Lower lobe of right lung (tissue), 2 donors: ENCODE measurements around the gene BHLHA15. TPM values are rescaled to one million over a fixed set of nuclear protein-coding genes. Genes with fewer than 3 reads are reported as not detected.
A peak's percentile ranks its signal among the peaks of the same experiment; 100 is the strongest.

Experiments
- ATAC-seq, 2 donors: fragments of 200-7000 bp; cut with Tn5 transposase; one replicate each; pipeline ENCODE4 v1.9.1; 2020 to 2022; ENCODE audit warnings: mild to moderate bottlenecking in 2 of 2, moderate library complexity in 2 of 2
- DNase-seq: peaks from one replicate; pipeline ENCODE4 v3.0.0-alpha.2; 2020
- H3K27ac ChIP-seq: fragments of 200-600 bp; one replicate; pipeline ENCODE4 v1.8.0; 2022
- H3K27me3 ChIP-seq: fragments of 200-600 bp; one replicate; pipeline ENCODE4 v1.8.0; 2022; ENCODE audit warnings: low read depth
- H3K36me3 ChIP-seq: fragments of 200-600 bp; one replicate; pipeline ENCODE4 v1.8.0; 2022; ENCODE audit warnings: mild to moderate bottlenecking
- H3K4me1 ChIP-seq: fragments of 200-600 bp; one replicate; pipeline ENCODE4 v1.8.0; 2022
- H3K4me3 ChIP-seq: fragments of 200-600 bp; one replicate; pipeline ENCODE4 v1.8.0; 2022; ENCODE audit warnings: mild to moderate bottlenecking
- H3K9me3 ChIP-seq: fragments of 200-600 bp; one replicate; pipeline ENCODE4 v1.8.0; 2022
- intact Hi-C: fragments of 100-400 bp; cut with DNase I; formaldehyde crosslinking; loops from one replicate; pipeline ENCODE4 v1.11.0; 2022
- total RNA-seq: library from RNA; stranded (reverse); fragmentation: NEBNext Ultra II Directional; extraction: Animal tissue kit (Norgen Biotek cat#: 25700); gene quantifications from one replicate; pipeline ENCODE4 v1.2.1, GENCODE V29; 2021
- TF ChIP-seq, protein P1 (sequence below): fragments of 200-600 bp; IDR thresholded peaks from one replicate; pipeline ENCODE4 v1.8.0; 2022; ENCODE audit warnings: antibody characterized with exemption, mild to moderate bottlenecking
- donor health status: DM: no; HTN: yes; CAD: no; lungs with severe emphysema.

BHLHA15 gene
- total RNA-seq, 1 donor from 2014 or later = 1.2 TPM

GRCh38 chr7:98209166-98209920, 1.9 kb upstream of the BHLHA15 start:
- Histone ChIP-seq H3K36me3 (peaks cover 29% of the 10 kb centered on the region), H3K27ac (no peak overlapping the region), H3K27me3 (no peaks in the 10 kb centered on the region), H3K4me1 (no peaks in the 10 kb centered on the region), H3K4me3 (no peak overlapping the region), H3K9me3 (no peaks in the 10 kb centered on the region)
- DNase-seq (no peak), ATAC-seq (no peak)
- TF ChIP-seq, protein P1, sequence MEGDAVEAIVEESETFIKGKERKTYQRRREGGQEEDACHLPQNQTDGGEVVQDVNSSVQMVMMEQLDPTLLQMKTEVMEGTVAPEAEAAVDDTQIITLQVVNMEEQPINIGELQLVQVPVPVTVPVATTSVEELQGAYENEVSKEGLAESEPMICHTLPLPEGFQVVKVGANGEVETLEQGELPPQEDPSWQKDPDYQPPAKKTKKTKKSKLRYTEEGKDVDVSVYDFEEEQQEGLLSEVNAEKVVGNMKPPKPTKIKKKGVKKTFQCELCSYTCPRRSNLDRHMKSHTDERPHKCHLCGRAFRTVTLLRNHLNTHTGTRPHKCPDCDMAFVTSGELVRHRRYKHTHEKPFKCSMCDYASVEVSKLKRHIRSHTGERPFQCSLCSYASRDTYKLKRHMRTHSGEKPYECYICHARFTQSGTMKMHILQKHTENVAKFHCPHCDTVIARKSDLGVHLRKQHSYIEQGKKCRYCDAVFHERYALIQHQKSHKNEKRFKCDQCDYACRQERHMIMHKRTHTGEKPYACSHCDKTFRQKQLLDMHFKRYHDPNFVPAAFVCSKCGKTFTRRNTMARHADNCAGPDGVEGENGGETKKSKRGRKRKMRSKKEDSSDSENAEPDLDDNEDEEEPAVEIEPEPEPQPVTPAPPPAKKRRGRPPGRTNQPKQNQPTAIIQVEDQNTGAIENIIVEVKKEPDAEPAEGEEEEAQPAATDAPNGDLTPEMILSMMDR = no peak
- intact Hi-C loops = no loop called here

DNA sequence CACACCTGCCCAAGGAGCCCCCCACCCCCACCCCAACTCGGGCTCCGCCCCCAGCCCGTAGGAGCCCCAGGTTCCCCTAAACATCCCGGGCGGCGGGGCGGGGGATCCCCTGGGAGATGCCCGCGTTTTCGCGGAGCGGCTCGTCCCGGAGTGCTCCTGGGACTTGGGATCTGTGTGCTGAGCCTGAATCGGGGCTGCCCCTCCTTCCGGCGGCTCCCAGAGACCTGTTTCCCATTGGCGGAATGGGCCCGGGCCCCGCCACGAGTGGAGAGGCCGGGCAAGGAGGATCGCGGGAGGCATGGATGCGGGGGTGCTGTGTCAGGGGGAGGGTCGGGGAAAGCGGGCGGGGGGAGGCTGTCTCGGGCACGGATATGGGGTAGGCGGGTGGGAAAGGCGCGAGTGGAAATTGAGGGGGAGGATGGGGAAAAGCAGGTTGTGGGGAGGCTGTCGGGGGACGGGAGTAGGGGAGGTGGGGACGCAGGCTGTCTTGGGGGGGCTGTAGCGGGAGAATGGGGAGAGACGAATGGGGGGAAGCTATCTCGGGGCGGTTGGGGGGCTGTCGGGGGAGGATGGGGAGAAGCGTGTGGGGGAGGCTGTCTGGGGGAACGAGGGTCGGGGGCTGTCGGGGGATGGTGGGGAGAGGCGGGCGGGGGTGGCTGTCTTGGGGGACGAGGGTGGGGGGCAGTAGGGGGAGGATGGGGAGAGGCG, 572 bp upstream of the BHLHA15 start:
- H3K4me3 ChIP-seq = peak overlapping the region; percentile 30
- no peaks in the 10 kb centered on the region for H3K4me1 ChIP-seq
- TF ChIP-seq, protein P1 = no peak
- H3K9me3 ChIP-seq = no peaks in the 10 kb centered on the region
- intact Hi-C loops = no loop called here
- H3K27me3 ChIP-seq = no peaks in the 10 kb centered on the region
- no peak for DNase-seq
- peak in 1 of 2 donors; percentile 20 for ATAC-seq
- peaks cover 21% of the 10 kb centered on the region for H3K36me3 ChIP-seq
- no peak overlapping the region for H3K27ac ChIP-seq

- intact Hi-C loops = no loop called here
- no peaks in the 10 kb centered on the region for H3K9me3 ChIP-seq
- H3K27ac ChIP-seq = peak overlapping the region; percentile 6
- H3K4me3 ChIP-seq = peak overlapping the region; percentile 27
- peaks cover 21% of the 10 kb centered on the region for H3K36me3 ChIP-seq
- no peaks in the 10 kb centered on the region for H3K4me1 ChIP-seq
- no peaks in the 10 kb centered on the region for H3K27me3 ChIP-seq
- ATAC-seq (peak; percentile 22 to 25), DNase-seq (peak; percentile 47)
- TF ChIP-seq, protein P1 = no peak
Observed at GRCh38 chr7:98211676-98212531, 665 bp downstream of the BHLHA15 start.

DNA sequence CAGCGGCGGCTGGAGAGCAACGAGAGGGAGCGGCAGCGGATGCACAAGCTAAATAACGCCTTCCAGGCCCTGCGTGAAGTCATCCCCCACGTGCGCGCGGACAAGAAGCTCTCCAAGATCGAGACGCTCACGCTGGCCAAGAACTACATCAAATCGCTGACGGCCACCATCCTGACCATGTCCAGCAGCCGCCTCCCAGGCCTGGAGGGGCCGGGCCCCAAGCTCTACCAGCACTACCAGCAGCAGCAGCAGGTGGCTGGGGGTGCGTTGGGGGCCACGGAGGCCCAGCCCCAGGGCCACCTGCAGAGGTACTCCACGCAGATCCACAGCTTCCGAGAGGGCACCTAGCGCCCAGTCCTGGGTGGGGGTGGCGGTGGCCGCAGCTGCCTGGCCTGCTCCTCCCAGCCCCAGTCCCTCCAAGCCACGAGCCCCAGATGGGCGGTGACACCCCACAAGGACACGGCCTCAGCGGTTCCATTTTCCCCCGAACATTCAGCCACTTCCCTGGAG, 1.3 kb downstream of the BHLHA15 start:
- ATAC-seq (no peak), DNase-seq (peak; percentile 42)
- no peak overlapping the region for H3K4me3 ChIP-seq
- H3K27ac ChIP-seq = no peak overlapping the region
- peaks cover 23% of the 10 kb centered on the region for H3K36me3 ChIP-seq
- intact Hi-C loops = no loop called here
- H3K9me3 ChIP-seq = no peaks in the 10 kb centered on the region
- H3K4me1 ChIP-seq = no peaks in the 10 kb centered on the region
- no peaks in the 10 kb centered on the region for H3K27me3 ChIP-seq
- TF ChIP-seq, protein P1 = no peak

GRCh38 chr7:98213296-98213887, 2.2 kb downstream of the BHLHA15 start:
- Histone ChIP-seq H3K4me3 (no peak overlapping the region), H3K4me1 (no peaks in the 10 kb centered on the region), H3K36me3 (peaks cover 29% of the 10 kb centered on the region), H3K9me3 (no peaks in the 10 kb centered on the region), H3K27me3 (no peaks in the 10 kb centered on the region), H3K27ac (no peak overlapping the region)
- TF ChIP-seq, protein P1 = no peak
- intact Hi-C loops = no loop called here
- peak; percentile 30 for DNase-seq
- ATAC-seq = peak in 1 of 2 donors; percentile 3
